HepG2 (cell line): ENCODE data around the gene C2orf81. TPM values are rescaled to one million over a fixed set of nuclear protein-coding genes. Genes with fewer than 3 reads are reported as not detected.

Source experiments
- ATF7-NPFF ChIP-seq: sonication (generic); formaldehyde crosslinking; IDR thresholded peaks from 2 replicates; pipeline ENCODE4 v1.8.1; 2023; ENCODE audit warnings: mild to moderate bottlenecking, low read depth, missing genetic modification reagents, moderate library complexity
- BCLAF1 ChIP-seq: fragments of 450-650 bp; IDR thresholded peaks from 2 replicates; pipeline ENCODE4 v1.6.1; 2017; ENCODE audit warnings: mild to moderate bottlenecking
- KLF15 ChIP-seq: sonication (generic); formaldehyde crosslinking; IDR thresholded peaks from 2 replicates; pipeline ENCODE4 v1.8.1; 2023; ENCODE audit warnings: borderline replicate concordance, mild to moderate bottlenecking, inconsistent platforms, missing genetic modification reagents, mixed read lengths
- NFYB ChIP-seq: sonication (generic); formaldehyde crosslinking; IDR thresholded peaks from 2 replicates; pipeline ENCODE4 v1.4.0; 2020; ENCODE audit warnings: missing genetic modification reagents
- PRMT3 ChIP-seq: sonication (generic); formaldehyde crosslinking; IDR thresholded peaks from 2 replicates; pipeline ENCODE4 v1.8.1; 2022; ENCODE audit warnings: low read depth, mild to moderate bottlenecking, moderate library complexity, missing genetic modification reagents, borderline replicate concordance
- ZNF350 ChIP-seq: sonication (generic); formaldehyde crosslinking; IDR thresholded peaks from 2 replicates; pipeline ENCODE4 v1.4.0; 2020; ENCODE audit warnings: mild to moderate bottlenecking, low read depth, missing genetic modification reagents, borderline replicate concordance
- ZNF772 ChIP-seq: sonication (generic); formaldehyde crosslinking; IDR thresholded peaks from 2 replicates; pipeline ENCODE4 v1.5.0; 2020; ENCODE audit warnings: mild to moderate bottlenecking, missing genetic modification reagents
- polyA plus RNA-seq, 8 experiments: library from polyadenylated mRNA; depleted of rRNA in 3 of 8; stranded (reverse) in 7 of 8; unstranded in 1 of 8; fragments of >200 nt; fragmentation: Illumina TruSeq in 4 of 8; extraction: Trizol in 4 of 8; gene quantifications; 2 replicates each; pipeline versions ENCODE4 v1.2.1 to v1.2.3, GENCODE V29; 2011 to 2016; ENCODE audit warnings: low read depth in 4 of 8, missing spikeins in 1 of 8, mixed read lengths in 1 of 8; ENCODE audit not compliant: insufficient read depth in 1 of 8
- total RNA-seq, 5 experiments: library from RNA; depleted of rRNA; stranded (reverse); fragments of >200 nt; fragmentation: Illumina TruSeq; extraction: Trizol; gene quantifications; 2 replicates each; pipeline ENCODE4 v1.2.3, GENCODE V29; 2016; ENCODE audit warnings: low read depth in 1 of 5
- TF ChIP-seq, protein P1 (sequence below): sonication (generic); formaldehyde crosslinking; IDR thresholded peaks from 2 replicates; pipeline ENCODE4 v1.4.0; 2020; ENCODE audit warnings: missing genetic modification reagents
- TF ChIP-seq, protein P2 (sequence below), 2 experiments: fragments of 450-650 bp in 1 of 2; sonication (generic) in 1 of 2; formaldehyde crosslinking in 1 of 2; IDR thresholded peaks; 2 replicates each; pipeline versions ENCODE4 v1.6.1 to v1.8.0; 2016 to 2022; ENCODE audit warnings: antibody characterized with exemption in 1 of 2, mild to moderate bottlenecking in 1 of 2, missing genetic modification reagents in 1 of 2

C2orf81 gene
- total and polyA plus RNA-seq, 2 of the 13 experiments (the other 11 are each of a cell fraction or from before 2014, with no cell fraction given) = 0.15 to 0.17 TPM

DNA sequence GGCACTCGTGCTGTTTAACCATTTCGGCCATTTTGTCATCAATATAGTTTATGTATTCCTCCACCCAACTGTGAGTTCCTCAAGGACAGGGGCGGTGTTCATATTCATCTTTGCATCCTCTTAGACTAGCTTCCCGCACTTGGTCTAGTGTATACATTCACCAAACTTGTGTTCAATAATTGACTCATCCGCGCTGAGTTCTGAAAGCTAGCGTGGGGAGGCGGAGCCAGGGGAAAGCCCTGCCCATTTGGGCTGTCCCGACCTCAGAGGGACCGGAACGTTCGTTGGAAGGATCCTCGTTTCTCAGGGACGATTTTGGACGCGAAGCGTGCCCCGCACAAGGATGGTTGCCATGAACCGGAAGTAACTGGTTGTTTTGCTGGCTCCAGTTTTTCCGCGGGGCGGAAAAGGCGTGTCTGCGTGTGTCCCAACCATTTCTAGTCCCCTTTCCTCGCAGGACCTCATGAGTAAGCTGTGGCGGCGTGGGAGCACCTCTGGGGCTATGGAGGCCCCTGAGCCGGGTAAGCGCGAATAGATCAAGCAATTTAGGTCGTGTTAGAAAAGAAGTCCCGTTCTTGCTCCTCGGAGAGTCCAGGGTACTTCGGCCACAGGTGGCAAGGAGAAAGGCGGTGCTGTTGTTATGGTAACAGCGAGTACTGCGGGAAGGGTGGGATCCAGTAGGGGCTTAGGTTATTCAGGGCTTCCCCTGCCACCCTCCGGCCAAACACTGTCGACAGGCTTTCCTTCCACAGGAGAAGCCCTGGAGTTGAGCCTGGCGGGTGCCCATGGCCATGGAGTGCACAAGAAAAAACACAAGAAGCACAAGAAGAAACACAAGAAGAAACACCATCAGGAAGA is 33.5 kb upstream of the C2orf81 start, which contains the start of gene INO80B (continued):
- TF ChIP-seq, protein P1, sequence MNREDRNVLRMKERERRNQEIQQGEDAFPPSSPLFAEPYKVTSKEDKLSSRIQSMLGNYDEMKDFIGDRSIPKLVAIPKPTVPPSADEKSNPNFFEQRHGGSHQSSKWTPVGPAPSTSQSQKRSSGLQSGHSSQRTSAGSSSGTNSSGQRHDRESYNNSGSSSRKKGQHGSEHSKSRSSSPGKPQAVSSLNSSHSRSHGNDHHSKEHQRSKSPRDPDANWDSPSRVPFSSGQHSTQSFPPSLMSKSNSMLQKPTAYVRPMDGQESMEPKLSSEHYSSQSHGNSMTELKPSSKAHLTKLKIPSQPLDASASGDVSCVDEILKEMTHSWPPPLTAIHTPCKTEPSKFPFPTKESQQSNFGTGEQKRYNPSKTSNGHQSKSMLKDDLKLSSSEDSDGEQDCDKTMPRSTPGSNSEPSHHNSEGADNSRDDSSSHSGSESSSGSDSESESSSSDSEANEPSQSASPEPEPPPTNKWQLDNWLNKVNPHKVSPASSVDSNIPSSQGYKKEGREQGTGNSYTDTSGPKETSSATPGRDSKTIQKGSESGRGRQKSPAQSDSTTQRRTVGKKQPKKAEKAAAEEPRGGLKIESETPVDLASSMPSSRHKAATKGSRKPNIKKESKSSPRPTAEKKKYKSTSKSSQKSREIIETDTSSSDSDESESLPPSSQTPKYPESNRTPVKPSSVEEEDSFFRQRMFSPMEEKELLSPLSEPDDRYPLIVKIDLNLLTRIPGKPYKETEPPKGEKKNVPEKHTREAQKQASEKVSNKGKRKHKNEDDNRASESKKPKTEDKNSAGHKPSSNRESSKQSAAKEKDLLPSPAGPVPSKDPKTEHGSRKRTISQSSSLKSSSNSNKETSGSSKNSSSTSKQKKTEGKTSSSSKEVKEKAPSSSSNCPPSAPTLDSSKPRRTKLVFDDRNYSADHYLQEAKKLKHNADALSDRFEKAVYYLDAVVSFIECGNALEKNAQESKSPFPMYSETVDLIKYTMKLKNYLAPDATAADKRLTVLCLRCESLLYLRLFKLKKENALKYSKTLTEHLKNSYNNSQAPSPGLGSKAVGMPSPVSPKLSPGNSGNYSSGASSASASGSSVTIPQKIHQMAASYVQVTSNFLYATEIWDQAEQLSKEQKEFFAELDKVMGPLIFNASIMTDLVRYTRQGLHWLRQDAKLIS = no peak
- TF ChIP-seq BCLAF1 (no peak), KLF15 (CRISPR knock-in tag) (no peak; the same call in 1 of the 2 replicates), ATF7-NPFF (CRISPR knock-in tag) (peak; percentile 84), ZNF772 (peak; percentile 94), NFYB (CRISPR knock-in tag) (peak; percentile 67), ZNF350 (CRISPR knock-in tag) (peak; percentile 100), PRMT3 (CRISPR knock-in tag) (no peak)
- TF ChIP-seq, protein P2, sequence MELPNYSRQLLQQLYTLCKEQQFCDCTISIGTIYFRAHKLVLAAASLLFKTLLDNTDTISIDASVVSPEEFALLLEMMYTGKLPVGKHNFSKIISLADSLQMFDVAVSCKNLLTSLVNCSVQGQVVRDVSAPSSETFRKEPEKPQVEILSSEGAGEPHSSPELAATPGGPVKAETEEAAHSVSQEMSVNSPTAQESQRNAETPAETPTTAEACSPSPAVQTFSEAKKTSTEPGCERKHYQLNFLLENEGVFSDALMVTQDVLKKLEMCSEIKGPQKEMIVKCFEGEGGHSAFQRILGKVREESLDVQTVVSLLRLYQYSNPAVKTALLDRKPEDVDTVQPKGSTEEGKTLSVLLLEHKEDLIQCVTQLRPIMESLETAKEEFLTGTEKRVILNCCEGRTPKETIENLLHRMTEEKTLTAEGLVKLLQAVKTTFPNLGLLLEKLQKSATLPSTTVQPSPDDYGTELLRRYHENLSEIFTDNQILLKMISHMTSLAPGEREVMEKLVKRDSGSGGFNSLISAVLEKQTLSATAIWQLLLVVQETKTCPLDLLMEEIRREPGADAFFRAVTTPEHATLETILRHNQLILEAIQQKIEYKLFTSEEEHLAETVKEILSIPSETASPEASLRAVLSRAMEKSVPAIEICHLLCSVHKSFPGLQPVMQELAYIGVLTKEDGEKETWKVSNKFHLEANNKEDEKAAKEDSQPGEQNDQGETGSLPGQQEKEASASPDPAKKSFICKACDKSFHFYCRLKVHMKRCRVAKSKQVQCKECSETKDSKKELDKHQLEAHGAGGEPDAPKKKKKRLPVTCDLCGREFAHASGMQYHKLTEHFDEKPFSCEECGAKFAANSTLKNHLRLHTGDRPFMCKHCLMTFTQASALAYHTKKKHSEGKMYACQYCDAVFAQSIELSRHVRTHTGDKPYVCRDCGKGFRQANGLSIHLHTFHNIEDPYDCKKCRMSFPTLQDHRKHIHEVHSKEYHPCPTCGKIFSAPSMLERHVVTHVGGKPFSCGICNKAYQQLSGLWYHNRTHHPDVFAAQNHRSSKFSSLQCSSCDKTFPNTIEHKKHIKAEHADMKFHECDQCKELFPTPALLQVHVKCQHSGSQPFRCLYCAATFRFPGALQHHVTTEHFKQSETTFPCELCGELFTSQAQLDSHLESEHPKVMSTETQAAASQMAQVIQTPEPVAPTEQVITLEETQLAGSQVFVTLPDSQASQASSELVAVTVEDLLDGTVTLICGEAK (IDR thresholded peaks at IDR 0.05) = peak; percentile 98
- TF ChIP-seq, protein P2 (CRISPR knock-in tag; IDR thresholded peaks at IDR 0.05) = peak; percentile 90; the same call in 1 of the 2 replicates
